ENCODE measurements around the gene IGDCC3. TPM values are rescaled to one million over a fixed set of nuclear protein-coding genes. Genes with fewer than 3 reads are reported as not detected.
A peak's percentile ranks its signal among the peaks of the same experiment; 100 is the strongest.

The IGDCC3 gene
- polyA plus RNA-seq, 1 donor (not counting 4 experiments of a cell fraction or from before 2014, with no cell fraction given) = not detected

GRCh38 chr15:65395567-65396202 lies 17.9 kb upstream of the IGDCC3 start:
- Histone ChIP-seq H3K4me2 (ENCODE audit: control insufficient read depth, extremely low read depth, insufficient read depth, low read depth, low read length) (no peak overlapping the region), H3K27me3 (ENCODE audit: control insufficient read depth, extremely low read depth, insufficient read depth, low read length) (peaks cover 62% of the 10 kb centered on the region), H3K9me3 (ENCODE audit: control insufficient read depth, low read depth, low read length) (no peaks in the 10 kb centered on the region), H3K9me1 (ENCODE audit: control insufficient read depth, extremely low read depth, insufficient read depth, low read length) (no peaks in the 10 kb centered on the region), H3K4me3 (ENCODE audit: control insufficient read depth in 2 of 3, extremely low read depth in 1 of 3, insufficient read depth in 2 of 3, low read depth in 1 of 3, low read length in 3 of 3) (no peak overlapping the region), H2AFZ (ENCODE audit: control insufficient read depth, low read length) (no peak overlapping the region), H3K79me2 (ENCODE audit: control insufficient read depth, insufficient read depth, low read length) (no peaks in the 10 kb centered on the region), H3K27ac (ENCODE audit: control insufficient read depth, insufficient read depth, low read length) (no peak overlapping the region), H3K9ac (ENCODE audit: control insufficient read depth, extremely low read depth, insufficient read depth, low read length) (no peak overlapping the region), H3K36me3 (ENCODE audit: control insufficient read depth in 2 of 2, extremely low read depth in 1 of 2, insufficient read depth in 2 of 2, low read length in 2 of 2) (no peaks in the 10 kb centered on the region), H3K4me1 (ENCODE audit: control insufficient read depth, extremely low read depth, insufficient read depth, low read length) (no peaks in the 10 kb centered on the region), H4K20me1 (ENCODE audit: control insufficient read depth, extremely low read depth, insufficient read depth, low read length) (no peaks in the 10 kb centered on the region)
- DNase-seq (ENCODE audit: low read depth, low spot score) (no peak), FAIRE-seq (no peak)
- dilution Hi-C loops (cut with MboI; ENCODE audit: extremely low pct_ligation_motif_present, low sequenced_read_pairs) = no loop called here
- peak; percentile 95 for TF ChIP-seq EZH2 (IDR thresholded peaks at IDR 0.05; ENCODE audit: low read length)
- no peak for TF ChIP-seq CTCF (optimal IDR thresholded peaks at IDR 0.05 in 1 of 3, IDR thresholded peaks at IDR 0.05 in 1 of 3, conservative IDR thresholded peaks at IDR 0.05 in 1 of 3; ENCODE audit: extremely low read depth in 1 of 3, insufficient read depth in 2 of 3, low read length in 3 of 3)

- peaks cover 58% of the 10 kb centered on the region for H3K27me3 ChIP-seq (ENCODE audit: control insufficient read depth, extremely low read depth, insufficient read depth, low read length)
- FAIRE-seq = no peak
Observed at GRCh38 chr15:65394936-65395335, 17.1 kb upstream of the IGDCC3 start.

More at GRCh38 chr15:65394936-65395335, 17.1 kb upstream of the IGDCC3 start:
- Histone ChIP-seq H3K4me1 (ENCODE audit: control insufficient read depth, extremely low read depth, insufficient read depth, low read length) (no peaks in the 10 kb centered on the region), H2AFZ (ENCODE audit: control insufficient read depth, low read length) (no peak overlapping the region), H3K4me3 (ENCODE audit: control insufficient read depth in 2 of 3, extremely low read depth in 1 of 3, insufficient read depth in 2 of 3, low read depth in 1 of 3, low read length in 3 of 3) (no peak overlapping the region), H3K9me1 (ENCODE audit: control insufficient read depth, extremely low read depth, insufficient read depth, low read length) (no peaks in the 10 kb centered on the region), H3K79me2 (ENCODE audit: control insufficient read depth, insufficient read depth, low read length) (no peaks in the 10 kb centered on the region), H3K9me3 (ENCODE audit: control insufficient read depth, low read depth, low read length) (no peaks in the 10 kb centered on the region), H3K9ac (ENCODE audit: control insufficient read depth, extremely low read depth, insufficient read depth, low read length) (no peak overlapping the region), H3K4me2 (ENCODE audit: control insufficient read depth, extremely low read depth, insufficient read depth, low read depth, low read length) (no peak overlapping the region), H4K20me1 (ENCODE audit: control insufficient read depth, extremely low read depth, insufficient read depth, low read length) (no peaks in the 10 kb centered on the region), H3K27ac (ENCODE audit: control insufficient read depth, insufficient read depth, low read length) (no peak overlapping the region), H3K36me3 (ENCODE audit: control insufficient read depth in 2 of 2, extremely low read depth in 1 of 2, insufficient read depth in 2 of 2, low read length in 2 of 2) (no peaks in the 10 kb centered on the region)
- TF ChIP-seq CTCF (optimal IDR thresholded peaks at IDR 0.05 in 1 of 3, IDR thresholded peaks at IDR 0.05 in 1 of 3, conservative IDR thresholded peaks at IDR 0.05 in 1 of 3; ENCODE audit: extremely low read depth in 1 of 3, insufficient read depth in 2 of 3, low read length in 3 of 3) (no peak), EZH2 (IDR thresholded peaks at IDR 0.05; ENCODE audit: low read length) (no peak)
- dilution Hi-C loops (cut with MboI; ENCODE audit: extremely low pct_ligation_motif_present, low sequenced_read_pairs) = no loop called here
- DNase-seq (ENCODE audit: low read depth, low spot score) = no peak

All from keratinocyte (primary cell).